Dedifferentiated amniotic fluid mesenchymal stem cell (primary cell): ENCODE measurements around the gene DPH2.
A peak's percentile ranks its signal among the peaks of the same experiment; 100 is the strongest.

Experiments used
- DNase-seq: peaks from one replicate; pipeline ENCODE4 v3.0.0-alpha.2; 2016; ENCODE audit errors: extremely low spot score

DPH2 gene

DNA sequence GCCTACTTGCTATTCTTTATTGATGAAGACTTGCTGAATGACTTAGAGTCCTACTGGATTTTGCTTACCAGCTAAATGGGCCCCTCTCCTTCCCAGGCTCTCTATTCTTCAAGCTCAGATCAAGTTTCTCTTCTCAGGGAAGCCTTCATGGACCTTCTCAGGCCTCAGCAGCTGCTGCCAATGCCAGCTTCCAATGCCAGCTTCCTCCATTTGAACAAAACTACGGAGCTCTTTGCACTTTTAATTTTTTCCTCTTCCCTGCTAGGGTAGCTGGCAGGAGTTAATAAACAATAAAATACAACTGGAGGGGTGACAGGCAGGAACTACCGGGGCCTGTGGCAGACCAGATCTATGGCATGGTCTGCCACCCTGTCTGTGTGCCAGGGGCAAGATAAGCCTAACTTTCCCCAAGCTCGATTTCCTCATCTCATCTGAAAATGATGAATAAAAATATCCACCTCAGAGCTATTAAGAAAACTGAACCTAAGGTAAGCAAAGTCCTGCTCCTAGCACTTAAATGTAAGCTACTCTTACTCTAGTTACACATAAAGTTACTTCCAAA is 24.1 kb upstream of the DPH2 start:
- DNase-seq = no peak

DNA sequence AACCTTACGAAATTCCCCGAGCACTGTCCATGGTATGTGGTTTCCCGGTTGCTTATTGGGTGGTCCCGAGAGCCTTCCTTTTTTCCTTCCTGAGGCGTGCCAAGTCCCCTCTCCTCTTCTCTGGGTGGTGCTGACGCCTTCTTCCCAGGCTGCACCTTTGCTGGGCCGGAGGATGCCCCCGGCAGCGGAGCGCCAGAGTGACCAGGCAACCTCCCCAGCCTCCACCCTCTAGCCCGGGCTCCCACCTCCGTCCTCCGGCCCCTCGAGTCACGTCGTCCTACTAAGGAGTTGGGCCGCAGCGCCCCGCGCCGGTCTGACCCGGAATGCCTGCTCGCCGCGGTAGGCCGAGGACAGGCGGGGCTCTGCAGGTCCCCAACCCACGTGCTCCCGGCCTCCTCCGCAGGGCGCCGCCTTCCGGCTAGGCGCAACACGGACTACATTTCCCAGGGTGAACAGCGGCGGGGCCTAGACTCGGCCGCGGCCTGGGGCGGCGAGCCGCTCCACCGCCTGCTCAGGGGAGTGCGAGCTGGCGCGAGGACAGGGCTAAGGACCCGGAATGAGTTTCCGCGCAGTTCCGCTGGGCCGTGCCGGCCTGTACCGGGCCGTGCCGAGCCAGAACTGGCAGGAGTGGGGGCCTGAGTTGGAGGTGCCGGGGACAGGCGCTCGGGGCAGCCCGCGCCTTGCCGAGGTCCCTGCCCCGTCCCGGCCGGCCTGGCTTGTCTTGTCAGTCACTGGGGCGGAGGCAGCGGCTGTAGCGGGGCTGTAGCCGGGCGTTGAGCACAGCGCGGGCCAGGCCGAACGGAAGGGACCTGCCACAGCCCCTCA is 23.4 kb upstream of the DPH2 start, which contains the start of gene IPO13:
IPO13 (plus strand) TSS at position 715 of the 825 bp plus-strand sequence. CDS start 651 bp downstream, outside the sequence.
- peak; percentile 94 for DNase-seq

DNA sequence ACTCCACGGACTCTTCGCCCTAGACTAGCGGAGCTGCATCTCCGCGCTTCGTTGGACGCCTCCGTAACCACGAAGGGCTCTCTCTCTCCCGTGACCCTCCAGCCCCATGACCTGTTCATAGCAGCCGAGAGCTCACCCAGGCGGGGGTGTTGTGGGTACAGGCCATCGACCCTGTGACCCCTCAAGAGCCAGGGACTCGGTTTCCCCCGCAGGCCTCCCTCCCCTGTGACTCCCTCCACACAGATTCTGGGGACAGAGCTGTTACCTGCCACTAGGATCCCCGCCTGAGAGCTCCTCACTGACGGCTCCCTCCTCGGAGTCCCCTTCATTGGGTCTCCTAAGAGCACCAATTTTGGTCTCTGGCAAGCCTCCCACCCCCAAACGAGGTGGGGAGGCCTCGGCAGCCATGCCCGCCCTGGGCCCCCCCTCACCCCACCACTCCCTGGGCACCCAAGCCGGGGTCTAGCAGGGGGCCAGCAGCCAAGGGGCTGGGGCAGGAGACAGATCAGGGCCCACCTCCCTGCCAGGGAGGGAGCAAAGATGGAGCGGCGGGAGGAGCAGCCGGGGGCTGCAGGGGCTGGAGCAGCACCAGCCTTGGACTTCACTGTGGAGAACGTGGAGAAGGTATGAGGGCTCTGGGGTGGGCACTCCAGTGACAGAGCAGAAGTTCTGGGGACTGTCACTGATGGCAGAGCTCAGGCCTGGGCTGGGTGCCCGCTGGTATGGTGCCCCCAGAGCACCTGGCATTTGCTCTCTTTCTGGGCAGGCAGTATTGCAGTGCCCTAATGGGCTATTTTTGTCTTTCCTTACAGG is 22.5 kb upstream of the DPH2 start:
- no peak for DNase-seq

DNA sequence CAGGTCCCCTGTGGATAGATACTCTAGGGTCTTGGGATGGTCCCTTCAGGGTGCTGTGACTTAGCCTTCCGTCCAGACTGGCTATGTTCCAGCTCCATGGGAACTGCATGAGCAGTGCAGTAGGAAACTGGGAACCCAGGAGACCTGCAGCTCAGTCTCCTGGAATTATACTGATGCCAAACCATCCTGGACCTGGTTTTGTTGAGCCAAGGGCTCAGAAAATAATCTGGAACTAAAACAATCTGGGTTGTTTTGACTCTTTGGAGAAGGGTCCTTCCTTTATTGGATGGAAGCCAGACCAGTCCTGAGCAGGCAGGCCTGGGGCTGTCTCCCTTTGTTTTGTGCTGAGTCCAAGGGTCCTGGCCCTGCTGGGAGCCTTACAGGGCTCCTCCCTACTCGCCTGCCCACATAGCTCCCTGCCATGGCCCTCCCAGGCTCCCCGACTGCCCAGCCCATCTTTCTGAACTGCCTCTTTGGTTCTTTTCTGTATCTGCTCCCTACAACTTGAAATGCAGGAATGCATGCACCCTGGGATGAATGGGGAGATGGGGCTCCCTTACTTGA is 21.9 kb upstream of the DPH2 start:
- DNase-seq = no peak

DNA sequence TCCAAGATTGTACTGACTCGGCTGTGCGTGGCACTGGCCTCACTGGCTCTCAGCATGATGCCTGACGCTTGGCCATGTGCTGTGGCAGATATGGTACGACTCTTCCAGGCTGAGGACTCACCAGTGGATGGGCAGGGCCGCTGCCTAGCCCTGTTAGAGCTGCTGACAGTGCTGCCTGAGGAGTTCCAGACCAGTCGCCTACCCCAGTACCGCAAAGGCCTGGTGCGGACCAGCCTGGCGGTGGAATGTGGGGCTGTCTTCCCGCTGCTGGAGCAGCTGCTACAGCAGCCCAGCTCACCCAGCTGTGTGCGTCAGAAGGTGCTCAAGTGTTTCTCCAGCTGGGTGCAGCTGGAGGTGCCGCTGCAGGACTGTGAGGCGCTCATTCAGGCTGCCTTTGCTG is 20.1 kb upstream of the DPH2 start:
- DNase-seq = no peak

DNA sequence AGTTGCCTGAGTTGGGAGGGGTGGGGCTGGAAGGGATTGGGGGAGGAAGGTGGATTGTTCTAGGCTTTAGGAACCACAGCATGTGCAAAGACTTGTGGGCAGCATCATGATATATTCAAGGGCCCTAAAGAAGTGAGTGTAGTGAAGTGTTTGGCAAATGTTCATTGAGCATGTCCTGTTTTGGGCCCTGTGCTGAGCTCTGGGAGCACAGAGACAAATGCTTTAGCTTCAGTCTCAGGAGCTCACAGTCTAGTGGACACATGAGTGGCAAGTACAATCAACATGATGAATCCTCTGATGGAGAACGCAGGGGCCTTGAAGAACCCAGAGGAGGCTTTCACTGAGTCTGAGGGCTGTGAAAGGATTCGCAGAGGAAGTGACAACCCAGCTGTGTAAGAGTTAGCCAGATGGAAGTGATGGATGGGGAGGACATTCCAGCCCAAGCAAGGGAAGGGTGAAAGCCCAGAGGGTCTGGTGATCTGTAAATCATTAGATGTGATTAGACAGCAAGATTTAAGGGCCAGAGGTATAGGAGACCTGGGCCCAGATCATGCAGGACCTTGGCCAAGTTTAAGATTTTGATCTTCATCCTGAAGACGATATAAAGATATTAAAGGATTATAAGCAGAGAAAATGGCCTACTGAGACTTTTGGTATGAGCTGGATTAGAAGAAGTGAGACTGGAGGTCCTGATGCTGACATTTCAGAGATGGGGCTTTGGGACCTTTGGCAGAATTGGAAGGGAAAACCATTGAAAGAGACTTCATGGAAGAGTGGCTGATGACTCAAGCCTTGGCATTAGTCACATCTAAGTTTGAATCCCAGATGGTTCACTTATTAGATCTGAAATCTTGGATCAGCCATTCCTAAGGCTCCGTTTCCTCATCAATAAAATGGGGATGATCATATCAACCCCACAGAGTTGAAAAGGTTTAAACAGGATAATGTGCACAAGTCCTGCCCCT is 18.5 kb upstream of the DPH2 start:
- no peak for DNase-seq

DNA sequence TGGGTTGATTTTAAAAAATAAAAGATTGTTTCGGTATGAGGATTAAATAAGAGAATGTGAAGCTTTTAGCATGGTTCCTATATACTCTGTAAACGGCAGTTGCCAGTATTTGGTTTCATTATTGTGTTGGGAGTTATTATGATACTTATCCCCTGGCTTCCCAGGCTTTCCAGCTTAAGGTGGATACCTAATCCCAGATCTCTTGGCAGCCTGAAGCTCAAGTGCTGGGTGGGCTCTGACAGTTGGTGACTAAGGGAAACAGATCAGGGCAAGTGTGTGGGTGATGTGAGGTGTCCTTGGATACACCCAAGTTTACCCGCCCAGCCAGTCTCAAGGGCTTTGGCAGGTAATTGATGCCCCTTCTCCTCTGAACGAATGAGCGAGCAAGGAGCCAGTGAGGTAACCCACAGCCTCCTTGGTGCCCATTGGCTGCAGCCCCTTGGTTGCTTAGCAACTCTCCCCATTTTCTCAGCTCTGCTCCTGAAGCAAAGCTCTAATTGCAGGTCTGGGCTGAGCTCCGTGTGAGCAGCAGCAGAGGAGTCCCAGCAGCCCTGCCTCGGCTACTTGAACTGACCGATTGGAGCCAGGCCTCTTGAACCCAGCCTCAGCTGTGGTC is 17.0 kb upstream of the DPH2 start:
- no peak for DNase-seq

DNA sequence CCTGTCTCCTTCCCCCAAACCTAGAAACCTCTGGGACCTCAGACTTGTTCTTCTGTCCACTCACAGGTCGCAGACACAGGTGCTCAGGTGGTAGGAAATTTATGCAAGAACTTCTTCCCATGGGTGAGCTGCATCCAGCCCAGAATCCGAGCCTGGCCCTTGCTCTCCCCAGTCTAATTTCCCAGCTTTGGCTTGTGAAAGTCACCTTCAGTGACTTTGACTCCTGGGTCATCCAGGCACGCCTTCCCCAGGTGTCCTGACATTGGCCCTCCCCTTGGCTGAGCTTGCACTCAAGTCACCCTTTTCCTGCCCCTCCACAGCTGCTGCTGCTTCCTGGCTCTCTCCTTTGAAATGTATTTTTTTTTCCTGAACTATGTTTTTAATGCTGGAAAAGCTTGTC is 16.4 kb upstream of the DPH2 start:
- no peak for DNase-seq

DNA sequence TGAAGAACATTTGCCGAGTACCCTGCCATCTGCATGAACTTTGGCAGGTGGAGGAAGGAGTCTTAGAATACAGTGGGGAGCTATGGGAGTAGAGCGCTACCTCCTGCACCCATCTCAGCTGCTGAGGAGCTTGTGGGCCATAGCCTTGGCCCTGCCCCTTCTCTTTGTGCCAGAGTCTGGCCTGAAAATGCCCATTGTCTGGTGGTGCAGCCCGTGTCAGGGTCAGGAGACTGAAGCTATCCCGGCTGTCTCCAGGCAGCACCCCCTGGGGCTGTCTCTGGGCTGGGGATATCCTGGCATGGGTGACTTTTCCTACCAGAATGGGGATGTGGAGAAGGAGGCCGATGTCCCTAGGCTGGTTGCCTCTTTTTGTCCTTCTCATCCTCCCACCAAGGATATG is 15.8 kb upstream of the DPH2 start:
- no peak for DNase-seq

DNA sequence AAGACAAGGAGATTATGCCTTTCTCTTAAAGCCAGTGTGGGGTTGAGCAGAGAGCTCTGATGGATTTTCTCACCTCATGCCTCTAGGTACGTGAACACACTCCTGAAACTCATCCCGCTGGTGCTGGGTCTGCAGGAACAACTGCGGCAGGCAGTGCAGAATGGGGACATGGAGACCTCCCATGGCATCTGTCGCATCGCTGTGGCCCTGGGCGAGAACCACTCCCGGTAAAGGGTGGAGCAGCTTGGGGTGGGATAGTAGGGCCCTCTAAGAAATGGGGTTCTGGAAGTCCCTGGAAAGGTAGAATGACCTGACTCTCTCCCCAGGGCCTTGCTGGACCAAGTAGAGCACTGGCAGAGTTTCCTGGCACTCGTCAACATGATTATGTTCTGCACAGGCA is 13.6 kb upstream of the DPH2 start:
- DNase-seq = no peak

DNA sequence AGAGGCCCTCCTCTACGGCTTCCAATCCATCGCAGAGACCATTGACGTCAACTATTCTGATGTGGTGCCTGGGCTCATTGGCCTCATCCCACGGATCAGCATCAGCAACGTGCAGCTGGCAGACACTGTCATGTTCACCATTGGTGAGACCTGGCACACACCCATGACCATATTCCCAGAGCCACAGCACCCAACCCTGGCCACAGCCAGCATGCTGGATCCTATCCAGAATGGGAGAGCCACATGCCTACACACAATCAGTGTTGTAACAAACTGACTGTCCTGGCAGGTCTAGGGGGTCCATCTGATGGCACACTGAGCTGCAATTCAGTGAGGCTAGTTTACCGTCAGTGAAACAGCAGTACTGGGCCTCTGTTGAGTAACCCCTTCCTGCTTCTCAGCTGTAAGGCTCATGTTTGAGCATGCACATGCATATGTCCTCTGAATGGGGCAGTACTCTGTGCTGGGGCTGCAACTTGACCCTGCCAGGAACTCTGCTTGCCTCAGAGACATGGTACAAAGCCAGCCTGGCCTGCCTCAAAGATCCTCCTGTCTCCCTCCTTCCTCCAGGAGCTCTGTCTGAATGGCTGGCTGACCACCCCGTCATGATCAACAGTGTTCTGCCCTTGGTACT is 12.3 kb upstream of the DPH2 start:
- no peak for DNase-seq

DNA sequence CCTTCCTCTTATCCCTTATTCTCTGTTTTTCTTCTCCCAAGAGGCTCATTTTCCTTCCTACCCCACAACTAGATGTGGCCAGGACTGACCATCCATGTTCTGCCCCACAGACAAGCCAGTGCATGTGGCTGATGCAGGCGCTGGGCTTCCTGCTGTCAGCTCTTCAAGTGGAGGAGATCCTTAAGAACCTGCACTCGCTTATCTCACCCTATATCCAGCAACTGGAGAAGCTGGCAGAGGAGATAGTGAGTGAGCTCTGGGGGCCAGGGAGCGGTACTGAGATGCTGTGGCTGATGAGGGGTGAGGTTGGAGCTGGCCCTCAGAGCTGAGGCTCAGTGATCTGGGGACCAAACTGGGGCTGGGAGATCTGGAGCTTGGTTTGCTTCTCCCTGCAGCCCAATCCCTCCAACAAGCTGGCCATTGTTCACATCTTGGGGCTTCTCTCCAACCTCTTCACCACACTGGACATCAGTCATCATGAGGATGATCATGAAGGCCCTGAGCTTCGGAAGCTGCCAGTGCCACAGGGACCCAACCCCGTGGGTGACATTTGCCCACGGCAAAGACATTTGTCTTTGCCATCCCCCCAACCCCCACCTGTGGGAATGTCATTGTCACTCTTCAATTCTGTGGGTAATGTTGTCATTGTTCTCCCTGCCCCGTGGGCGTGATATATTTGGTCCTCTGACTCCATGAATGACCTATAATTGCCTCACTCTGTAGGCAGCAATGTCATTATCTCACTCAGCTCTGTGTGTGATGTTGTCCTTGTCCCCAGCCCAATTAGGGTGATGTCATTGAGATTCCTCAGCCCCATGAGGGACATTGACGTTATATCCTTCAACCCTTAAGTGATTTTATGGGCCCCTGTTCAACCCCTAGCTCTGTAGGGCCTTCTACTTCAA is 11.2 kb upstream of the DPH2 start:
- no peak for DNase-seq

DNA sequence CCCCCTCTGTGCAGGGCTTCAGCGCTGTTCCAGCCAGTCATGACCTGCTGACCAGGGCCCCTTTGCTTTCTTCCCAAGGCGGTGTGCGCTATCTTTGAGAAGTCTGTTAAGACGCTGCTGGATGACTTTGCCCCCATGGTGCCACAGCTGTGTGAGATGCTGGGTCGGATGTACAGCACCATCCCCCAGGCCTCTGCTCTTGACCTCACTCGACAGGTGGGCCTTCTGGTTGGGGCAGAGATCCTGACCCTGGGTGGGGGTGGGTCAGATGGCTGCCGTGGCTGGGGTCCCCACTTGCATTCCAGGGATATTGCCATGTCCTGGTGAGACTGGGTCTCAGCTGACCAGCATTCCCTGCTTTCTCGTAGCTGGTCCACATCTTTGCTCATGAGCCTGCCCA is 9.0 kb upstream of the DPH2 start:
- no peak for DNase-seq

DNA sequence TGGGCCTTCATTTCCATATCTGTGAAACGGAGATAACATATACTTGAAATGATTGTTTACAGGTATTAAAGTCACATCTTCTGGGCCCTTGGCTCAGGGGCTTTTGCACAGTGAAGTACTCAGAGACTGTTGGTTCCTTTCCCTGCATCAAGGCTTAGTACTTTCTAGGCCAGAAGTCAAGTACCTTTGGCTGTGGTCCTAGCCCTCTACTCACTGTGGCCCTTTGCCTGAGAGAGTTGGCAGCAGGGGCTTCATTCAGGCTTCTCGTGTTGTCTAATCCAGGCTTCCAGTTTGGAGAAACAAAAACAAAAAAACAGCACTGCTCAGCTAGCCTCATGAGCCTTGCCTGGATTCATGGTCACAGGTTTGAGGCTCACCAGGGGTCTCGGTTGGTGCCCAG is 8.1 kb upstream of the DPH2 start:
- no peak for DNase-seq

DNA sequence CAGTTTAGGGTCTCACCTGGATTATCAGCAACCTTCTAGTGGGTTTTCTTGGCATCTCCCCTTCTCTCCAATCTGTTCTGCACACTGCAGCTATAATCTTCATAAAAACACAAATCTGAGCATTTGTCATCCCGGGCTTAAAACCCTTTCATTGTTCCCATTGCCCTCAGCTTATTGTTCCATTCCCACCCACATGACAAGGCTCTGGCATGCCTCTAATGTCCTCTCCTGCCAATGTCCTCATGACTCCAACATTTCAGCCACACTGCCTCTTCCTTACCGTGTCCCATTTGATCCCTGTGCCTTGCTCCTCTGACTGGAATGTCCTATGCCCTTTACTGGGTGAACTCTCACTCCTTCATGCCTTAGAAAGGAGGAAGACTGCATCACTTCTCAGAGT is 7.5 kb upstream of the DPH2 start:
- DNase-seq = no peak

DNA sequence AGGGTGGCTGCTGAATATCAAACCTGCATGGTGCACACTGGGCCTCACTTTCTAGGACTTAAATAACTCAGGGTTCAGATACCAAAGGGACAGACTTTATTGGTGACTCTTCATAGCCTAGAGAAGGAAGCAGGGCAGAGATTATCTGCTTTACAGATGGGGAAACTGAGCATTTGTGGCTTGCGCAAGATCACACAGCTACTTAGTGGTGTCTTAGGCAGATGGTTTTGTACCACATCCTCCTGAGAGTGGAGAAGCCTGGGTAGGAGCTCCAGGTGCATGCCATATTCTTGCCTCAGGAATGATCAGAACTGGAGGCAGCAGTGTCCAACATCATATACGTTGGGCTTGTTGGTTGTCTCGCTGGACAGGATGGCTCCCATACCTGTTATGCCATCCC is 6.8 kb upstream of the DPH2 start:
- DNase-seq = no peak

DNA sequence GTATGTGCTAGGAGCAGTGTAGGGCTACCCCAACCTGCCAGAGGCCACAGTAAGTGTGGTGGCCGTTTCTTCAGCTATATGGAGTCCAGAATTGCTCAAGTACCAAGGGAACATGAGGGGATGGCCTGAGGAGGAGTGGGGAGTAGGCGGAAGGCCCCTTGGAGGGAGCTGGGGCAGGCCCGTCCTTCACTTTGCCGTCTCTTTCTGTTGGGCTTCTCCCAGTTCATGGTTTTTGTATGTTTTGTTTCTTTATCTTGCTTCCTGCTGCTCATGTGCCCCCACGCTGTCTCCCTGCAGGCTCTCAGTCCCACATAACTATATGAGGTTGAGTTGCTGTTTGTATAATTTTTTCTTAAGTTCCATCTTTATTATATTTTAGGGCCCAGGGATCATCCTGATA is 5.9 kb upstream of the DPH2 start:
- no peak for DNase-seq

DNA sequence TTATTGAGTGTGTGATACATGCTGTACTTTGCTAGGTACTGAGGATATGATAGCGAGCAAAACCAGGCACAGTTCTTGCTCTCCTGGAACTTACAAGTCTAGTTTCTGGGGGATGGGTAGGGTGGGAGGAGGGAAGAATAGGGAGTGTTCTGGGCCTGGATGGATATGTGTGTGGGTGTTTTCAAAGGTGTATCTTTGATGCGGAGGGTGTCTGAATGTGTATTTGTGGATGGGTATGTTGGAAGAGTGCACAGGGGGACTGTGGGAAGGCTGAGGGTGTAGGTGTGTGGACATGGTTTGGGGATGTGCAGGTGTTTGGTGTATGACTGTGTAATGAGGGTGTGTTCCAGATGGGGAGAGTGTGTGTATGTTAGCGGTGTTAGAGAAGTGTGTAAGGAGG is 4.5 kb upstream of the DPH2 start:
- no peak for DNase-seq

DNA sequence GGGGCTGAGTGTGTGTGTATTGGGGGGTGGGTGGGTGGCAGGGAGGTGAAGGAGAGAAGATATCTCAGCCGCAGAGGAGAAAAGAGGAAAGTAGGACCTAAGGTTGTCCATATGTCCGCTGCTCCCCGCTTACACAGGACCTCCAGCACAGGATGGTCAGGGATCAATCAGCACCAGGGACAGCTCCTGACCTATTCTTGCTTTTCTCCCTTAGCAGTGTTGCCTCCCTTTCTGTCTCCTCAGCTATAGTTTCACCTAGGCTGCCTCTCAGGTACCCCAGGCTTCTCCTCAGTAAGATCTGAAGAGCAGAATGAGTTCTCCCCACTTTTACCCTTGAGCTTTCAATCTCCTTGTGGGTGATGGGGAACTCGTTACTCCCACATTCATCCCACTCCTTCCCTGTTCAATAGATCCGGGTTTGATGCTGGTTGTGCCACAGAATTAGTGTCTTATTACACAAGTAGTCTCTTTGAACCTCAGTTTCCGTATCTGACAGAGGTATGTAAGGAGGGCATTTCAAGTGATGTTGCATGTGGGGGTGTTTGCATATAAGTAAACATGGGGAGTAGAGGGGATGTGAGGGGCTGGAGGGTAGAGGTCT is 1.4 kb upstream of the DPH2 start:
- no peak for DNase-seq
